ENCODE results near the gene PMVK. TPM values are rescaled to one million over a fixed set of nuclear protein-coding genes. Genes with fewer than 3 reads are reported as not detected.
A peak's percentile ranks its signal among the peaks of the same experiment; 100 is the strongest.

PMVK gene
- total and polyA plus RNA-seq, 2 of the 4 experiments (the other 2 are of a cell fraction), result 9.0 to 28.1 TPM

DNA sequence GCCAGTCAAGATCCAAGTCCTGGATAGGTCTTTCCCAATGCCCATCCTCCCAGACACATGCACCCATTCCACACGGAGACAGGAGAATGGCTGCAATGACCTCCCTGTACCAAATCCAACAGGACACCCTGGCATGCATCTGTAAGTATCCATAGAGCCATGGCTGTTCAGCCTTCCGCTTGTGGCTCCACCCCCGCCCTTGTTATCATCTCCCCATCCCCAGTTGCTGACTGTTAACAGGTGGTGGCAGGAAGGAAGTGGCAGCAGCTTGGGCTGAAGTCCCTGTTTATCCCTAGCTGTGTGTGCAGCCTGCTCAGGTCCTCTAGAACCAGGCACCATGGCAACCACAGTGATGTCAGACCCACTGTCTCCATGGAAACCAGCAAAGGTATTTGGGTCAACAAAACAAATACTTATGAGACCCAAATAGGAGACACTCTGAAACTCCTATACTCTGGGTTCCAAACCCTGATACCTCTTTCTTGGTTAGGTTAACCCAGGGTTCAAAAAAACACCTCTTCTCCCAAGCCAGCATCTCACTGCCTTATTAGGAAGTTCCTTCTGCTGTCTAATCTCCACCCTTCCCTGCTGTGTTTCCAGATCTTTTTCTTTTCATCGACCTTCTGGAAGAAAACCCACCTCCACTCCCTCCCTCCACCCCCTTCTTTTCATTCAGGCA lies 18.7 kb upstream of the PMVK start:
- H3K23ac ChIP-seq (ENCODE audit: low read depth, low read length), result no peak overlapping the region; the same call in 1 of the 2 replicates
- dilution Hi-C loops (cut with HindIII; ENCODE audit: low sequenced_read_pairs, unreplicated experiment) (no loop called here), intact Hi-C loops (cut with micrococcal nuclease) (loop anchor here (5.0 kb wide), 1 partner anchor 107 kb away; the partner anchor contains the start of gene EFNA4), in situ Hi-C loops (cut with MboI; ENCODE audit: low sequenced_read_pairs) (loop anchor here (10.0 kb wide), 1 partner anchor 100 kb away; the partner anchor contains the start of gene ADAM15)
- H3K36me3 ChIP-seq (ENCODE audit: control insufficient read depth, insufficient read depth, low read length), result peaks cover 19% of the 10 kb centered on the region
- no peak overlapping the region; a peak in 1 of 4 replicates for H4K8ac ChIP-seq (ENCODE audit: low read depth in 2 of 2, low read length in 2 of 2)
- peak overlapping the region; percentile 90 for H3K4me2 ChIP-seq (ENCODE audit: low read depth, low read length)
- WGBS, 2 experiments (ENCODE audit: extremely low coverage in 2 of 2, insufficient read length in 1 of 2), result 6% methylated on average over 2 of the region's 4 CpGs; no CpG with 5 or more reads in 1 of the 2 experiments
- H3K18ac ChIP-seq (ENCODE audit: low read depth, low read length), result no peak overlapping the region
- no peaks in the 10 kb centered on the region for H3K9me3 ChIP-seq (ENCODE audit: control insufficient read depth, insufficient read depth, low read length)
- no peak overlapping the region; the same call in 1 of the 2 replicates for H3K14ac ChIP-seq (replicated peaks; ENCODE audit: low read depth, low read length)
- H2BK15ac ChIP-seq (ENCODE audit: low read depth, low read length), result no peak overlapping the region
- H3K4me3 ChIP-seq (ENCODE audit: insufficient read depth, low read depth, low read length), result peak overlapping the region; percentile 59
- H3K56ac ChIP-seq (ENCODE audit: extremely low read depth, insufficient read depth, low read length), result no peak overlapping the region
- H3K9ac ChIP-seq (ENCODE audit: low read depth, low read length), result peak overlapping the region; percentile 81
- peaks cover 8 to 47% of the 10 kb centered on the region in 2 experiments; a peak in 3 of 4 replicates for H3K79me1 ChIP-seq (ENCODE audit: low read depth in 1 of 2, low read length in 2 of 2)
- ChIA-PET CTCF (interaction anchor here (0.7 to 1.5 kb wide), 6 partner anchors 18 to 408 kb away, joined by 3 to 7 read pairs (median 4); partner anchors contain the start of genes KRTCAP2 and PMVK), POLR2A (ENCODE audit: unreplicated experiment) (interaction anchor here (0.8 to 1.2 kb wide), 5 partner anchors 15 to 103 kb away, joined by 3 to 7 read pairs (median 4); partner anchors contain the start of gene PMVK)
- H2AK5ac ChIP-seq (ENCODE audit: low read depth, low read length), result peak overlapping the region; percentile 35; the same call in 1 of the 2 replicates
- H3K4me1 ChIP-seq (ENCODE audit: control insufficient read depth, insufficient read depth, low read length), result peaks cover 11% of the 10 kb centered on the region
- no TSS peak for BruUV-seq (replicated peaks)
- no peak overlapping the region for H2BK120ac ChIP-seq (ENCODE audit: low read depth, low read length)
- peaks cover 9% of the 10 kb centered on the region for H3K9me1 ChIP-seq (ENCODE audit: insufficient read depth, low read length)
- H4K91ac ChIP-seq (ENCODE audit: insufficient read depth, low read depth, low read length), result no peak overlapping the region
- H4K20me1 ChIP-seq (ENCODE audit: insufficient read depth, low read length), result peaks cover 14% of the 10 kb centered on the region
- peak; percentile 28 for ATAC-seq (ENCODE audit: low read depth)
- no peak overlapping the region; the same call in 1 of the 2 replicates for H4K5ac ChIP-seq (ENCODE audit: low read depth, low read length)
- no peak overlapping the region for H2BK5ac ChIP-seq (ENCODE audit: low read depth, low read length, poor library complexity, severe bottlenecking)
- H3K27me3 ChIP-seq (ENCODE audit: control insufficient read depth, insufficient read depth, low read length), result no peaks in the 10 kb centered on the region
- TF ChIP-seq BHLHE40 (IDR thresholded peaks at IDR 0.05; ENCODE audit: low read depth, low read length) (no peak), SMC3 (IDR thresholded peaks at IDR 0.05; ENCODE audit: low read depth, low read length) (no peak), POLR2A (IDR thresholded peaks at IDR 0.05; ENCODE audit: low read depth, low read length) (no peak; the same call in 1 of the 2 replicates), RAD21 (IDR thresholded peaks at IDR 0.05; ENCODE audit: low read length) (no peak), CHD1 (IDR thresholded peaks at IDR 0.05; ENCODE audit: low read depth, low read length) (0 out of 2 replicates have a peak, but pooled peaks have one; percentile 48), RFX5 (IDR thresholded peaks at IDR 0.05; ENCODE audit: low read depth, low read length) (no peak), NFE2L2 (IDR thresholded peaks at IDR 0.05; ENCODE audit: low read depth, low read length) (no peak)
- TF ChIP-seq, protein P1, sequence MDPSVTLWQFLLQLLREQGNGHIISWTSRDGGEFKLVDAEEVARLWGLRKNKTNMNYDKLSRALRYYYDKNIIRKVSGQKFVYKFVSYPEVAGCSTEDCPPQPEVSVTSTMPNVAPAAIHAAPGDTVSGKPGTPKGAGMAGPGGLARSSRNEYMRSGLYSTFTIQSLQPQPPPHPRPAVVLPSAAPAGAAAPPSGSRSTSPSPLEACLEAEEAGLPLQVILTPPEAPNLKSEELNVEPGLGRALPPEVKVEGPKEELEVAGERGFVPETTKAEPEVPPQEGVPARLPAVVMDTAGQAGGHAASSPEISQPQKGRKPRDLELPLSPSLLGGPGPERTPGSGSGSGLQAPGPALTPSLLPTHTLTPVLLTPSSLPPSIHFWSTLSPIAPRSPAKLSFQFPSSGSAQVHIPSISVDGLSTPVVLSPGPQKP (IDR thresholded peaks at IDR 0.05; ENCODE audit: borderline replicate concordance, low read depth, low read length), result no peak
- TF ChIP-seq, protein P2, sequence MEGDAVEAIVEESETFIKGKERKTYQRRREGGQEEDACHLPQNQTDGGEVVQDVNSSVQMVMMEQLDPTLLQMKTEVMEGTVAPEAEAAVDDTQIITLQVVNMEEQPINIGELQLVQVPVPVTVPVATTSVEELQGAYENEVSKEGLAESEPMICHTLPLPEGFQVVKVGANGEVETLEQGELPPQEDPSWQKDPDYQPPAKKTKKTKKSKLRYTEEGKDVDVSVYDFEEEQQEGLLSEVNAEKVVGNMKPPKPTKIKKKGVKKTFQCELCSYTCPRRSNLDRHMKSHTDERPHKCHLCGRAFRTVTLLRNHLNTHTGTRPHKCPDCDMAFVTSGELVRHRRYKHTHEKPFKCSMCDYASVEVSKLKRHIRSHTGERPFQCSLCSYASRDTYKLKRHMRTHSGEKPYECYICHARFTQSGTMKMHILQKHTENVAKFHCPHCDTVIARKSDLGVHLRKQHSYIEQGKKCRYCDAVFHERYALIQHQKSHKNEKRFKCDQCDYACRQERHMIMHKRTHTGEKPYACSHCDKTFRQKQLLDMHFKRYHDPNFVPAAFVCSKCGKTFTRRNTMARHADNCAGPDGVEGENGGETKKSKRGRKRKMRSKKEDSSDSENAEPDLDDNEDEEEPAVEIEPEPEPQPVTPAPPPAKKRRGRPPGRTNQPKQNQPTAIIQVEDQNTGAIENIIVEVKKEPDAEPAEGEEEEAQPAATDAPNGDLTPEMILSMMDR (conservative IDR thresholded peaks at IDR 0.05; ENCODE audit: low read depth, low read length), result 0 out of 2 replicates have a peak, but pooled peaks have one; percentile 2
- TF ChIP-seq, protein P3, sequence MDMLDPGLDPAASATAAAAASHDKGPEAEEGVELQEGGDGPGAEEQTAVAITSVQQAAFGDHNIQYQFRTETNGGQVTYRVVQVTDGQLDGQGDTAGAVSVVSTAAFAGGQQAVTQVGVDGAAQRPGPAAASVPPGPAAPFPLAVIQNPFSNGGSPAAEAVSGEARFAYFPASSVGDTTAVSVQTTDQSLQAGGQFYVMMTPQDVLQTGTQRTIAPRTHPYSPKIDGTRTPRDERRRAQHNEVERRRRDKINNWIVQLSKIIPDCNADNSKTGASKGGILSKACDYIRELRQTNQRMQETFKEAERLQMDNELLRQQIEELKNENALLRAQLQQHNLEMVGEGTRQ (IDR thresholded peaks at IDR 0.05; ENCODE audit: low read depth, low read length), result no peak
- no peak overlapping the region for H2BK20ac ChIP-seq (ENCODE audit: low read depth, low read length)
- peak; percentile 82 for DNase-seq
- no peak overlapping the region for H3K27ac ChIP-seq (ENCODE audit: insufficient read depth, low read length)
- H2AK9ac ChIP-seq (replicated peaks; ENCODE audit: low read depth, low read length, poor library complexity), result peak overlapping the region; percentile 44
- peak overlapping the region; percentile 63 for H2AFZ ChIP-seq (replicated peaks; ENCODE audit: low read length, poor library complexity)
- peak overlapping the region; percentile 73; the same call in 1 of the 2 replicates for H3K4ac ChIP-seq (ENCODE audit: low read depth, low read length)

Data from IMR-90 (cell line).